CD4-positive, CD25-positive, alpha-beta regulatory T cell (primary cell): Measurements from ENCODE around the gene ZMIZ2. TPM values are rescaled to one million over a fixed set of nuclear protein-coding genes. Genes with fewer than 3 reads are reported as not detected.
A peak's percentile ranks its signal among the peaks of the same experiment; 100 is the strongest.

Experiments used
- ATAC-seq, 2 donors: fragments of 150-1000 bp; cut with Tn5 transposase; one replicate each; pipeline ENCODE4 v1.10.0; 2021; ENCODE audit warnings: low read depth in 2 of 2, moderate number of reproducible peaks in 2 of 2, moderate library complexity in 1 of 2
- DNase-seq, 3 donors: peaks; one replicate each; pipeline versions ENCODE4 v3.0.0 to v3.0.0-alpha.2; 2012 to 2022; ENCODE audit warnings: mixed read lengths in 1 of 3
- H3K27ac ChIP-seq: one replicate; pipeline ENCODE4 v1.7.0; 2013; ENCODE audit warnings: mild to moderate bottlenecking, low read length; ENCODE audit not compliant: insufficient read depth, poor library complexity, severe bottlenecking
- H3K27me3 ChIP-seq: one replicate; pipeline ENCODE4 v1.7.0; 2013; ENCODE audit warnings: low read length; ENCODE audit not compliant: control insufficient read depth, insufficient read depth
- H3K36me3 ChIP-seq: one replicate; pipeline ENCODE4 v1.7.0; 2013; ENCODE audit warnings: mild to moderate bottlenecking, low read length, moderate library complexity; ENCODE audit not compliant: control insufficient read depth, insufficient read depth
- H3K4me1 ChIP-seq: 2 replicates; pipeline ENCODE4 v1.7.0; 2013; ENCODE audit warnings: mild to moderate bottlenecking, low read length; ENCODE audit not compliant: insufficient read depth, control insufficient read depth, poor library complexity, severe bottlenecking
- H3K4me3 ChIP-seq: one replicate; pipeline ENCODE4 v1.7.0; 2013; ENCODE audit warnings: low read depth, mild to moderate bottlenecking, low read length, moderate library complexity
- H3K9me3 ChIP-seq, 2 experiments: 1 replicate in 1 of 2; 2 replicates in 1 of 2; pipeline ENCODE4 v1.7.0; 2013; ENCODE audit warnings: low read length in 2 of 2, mild to moderate bottlenecking in 1 of 2, moderate library complexity in 1 of 2; ENCODE audit not compliant: control insufficient read depth in 2 of 2
- H3K27ac Mint-ChIP-seq, 3 donors: one replicate each; pipeline ENCODE4 v1.8.0; 2020 to 2022; ENCODE audit warnings: mild to moderate bottlenecking in 3 of 3, mixed read lengths in 3 of 3, moderate library complexity in 2 of 3
- H3K27me3 Mint-ChIP-seq: one replicate; pipeline ENCODE4 v1.8.0; 2022; ENCODE audit warnings: mild to moderate bottlenecking, mixed read lengths
- H3K36me3 Mint-ChIP-seq: one replicate; pipeline ENCODE4 v1.8.0; 2020; ENCODE audit warnings: mixed read lengths
- H3K4me1 Mint-ChIP-seq, 4 donors: one replicate each; pipeline ENCODE4 v1.8.0; 2020 to 2022; ENCODE audit warnings: mixed read lengths in 4 of 4, mild to moderate bottlenecking in 1 of 4
- H3K4me3 Mint-ChIP-seq, 4 donors: one replicate each; pipeline ENCODE4 v1.8.0; 2020 to 2022; ENCODE audit warnings: mild to moderate bottlenecking in 4 of 4, mixed read lengths in 4 of 4, moderate library complexity in 3 of 4
- H3K9me3 Mint-ChIP-seq, 7 donors: one replicate each; pipeline ENCODE4 v1.8.0; 2020 to 2022; ENCODE audit warnings: mixed read lengths in 7 of 7, mild to moderate bottlenecking in 3 of 7, moderate library complexity in 2 of 7
- polyA plus RNA-seq, 4 donors: library from polyadenylated mRNA; unstranded; fragments of 300-500 nt; fragmentation: Illumina TruSeq; gene quantifications; one replicate each; pipeline ENCODE4 v1.2.3, GENCODE V29; 2021
- total RNA-seq: library from RNA; stranded (reverse); gene quantifications from one replicate; pipeline ENCODE4 v1.2.3, GENCODE V29; 2022

The ZMIZ2 gene
- total and polyA plus RNA-seq, 5 donors from 2014 or later: 2.9 to 110 (median 4.6) TPM

GRCh38 chr7:44761207-44762161, 12.8 kb downstream of the ZMIZ2 start:
- H3K4me3 Mint-ChIP-seq: no peak overlapping the region
- no peak overlapping the region for H3K27ac ChIP-seq
- H3K36me3 Mint-ChIP-seq: peaks cover 29% of the 10 kb centered on the region
- peaks cover 82% of the 10 kb centered on the region for H3K36me3 ChIP-seq
- H3K27me3 ChIP-seq: no peaks in the 10 kb centered on the region
- peak overlapping the region in 1 of 3 donors; percentile 26 for H3K27ac Mint-ChIP-seq
- H3K4me1 ChIP-seq: no peaks in the 10 kb centered on the region
- H3K4me3 ChIP-seq: no peak overlapping the region
- ATAC-seq (no peak), DNase-seq (no peak)
- no peaks in the 10 kb centered on the region for H3K9me3 ChIP-seq
- no peaks in the 10 kb centered on the region for H3K27me3 Mint-ChIP-seq
- H3K9me3 Mint-ChIP-seq: no peaks in the 10 kb centered on the region
- no peaks in the 10 kb centered on the region for H3K4me1 Mint-ChIP-seq

GRCh38 chr7:44762300-44762699, 13.7 kb downstream of the ZMIZ2 start:
- peaks cover 82% of the 10 kb centered on the region for H3K36me3 ChIP-seq
- Mint-ChIP-seq H3K27me3 (no peaks in the 10 kb centered on the region), H3K4me3 (no peak overlapping the region), H3K4me1 (peaks cover 0 to 2% (median 0%) of the 10 kb centered on the region in 4 donors), H3K36me3 (peaks cover 32% of the 10 kb centered on the region), H3K9me3 (no peaks in the 10 kb centered on the region), H3K27ac (no peak overlapping the region)
- no peaks in the 10 kb centered on the region for H3K9me3 ChIP-seq
- H3K4me3 ChIP-seq: no peak overlapping the region
- no peak for DNase-seq
- no peaks in the 10 kb centered on the region for H3K27me3 ChIP-seq
- peaks cover under 1% of the 10 kb centered on the region for H3K4me1 ChIP-seq
- ATAC-seq: no peak
- H3K27ac ChIP-seq: no peak overlapping the region

GRCh38 chr7:44762726-44763522, 14.3 kb downstream of the ZMIZ2 start:
- Mint-ChIP-seq H3K36me3 (peaks cover 32% of the 10 kb centered on the region), H3K4me3 (no peak overlapping the region), H3K9me3 (no peaks in the 10 kb centered on the region), H3K27ac (no peak overlapping the region), H3K27me3 (no peaks in the 10 kb centered on the region), H3K4me1 (peaks cover 0 to 9% (median 2%) of the 10 kb centered on the region in 4 donors)
- DNase-seq (no peak), ATAC-seq (no peak)
- Histone ChIP-seq H3K4me1 (peaks cover 6% of the 10 kb centered on the region), H3K9me3 (no peaks in the 10 kb centered on the region), H3K4me3 (no peak overlapping the region), H3K27ac (no peak overlapping the region), H3K36me3 (peaks cover 84% of the 10 kb centered on the region), H3K27me3 (no peaks in the 10 kb centered on the region)

- Mint-ChIP-seq H3K36me3 (peaks cover 36% of the 10 kb centered on the region), H3K27ac (peak overlapping the region in 1 of 3 donors; percentile 51), H3K9me3 (no peaks in the 10 kb centered on the region), H3K4me1 (peaks cover 0 to 20% (median 9%) of the 10 kb centered on the region in 4 donors), H3K27me3 (no peaks in the 10 kb centered on the region), H3K4me3 (no peak overlapping the region)
- Histone ChIP-seq H3K9me3 (no peaks in the 10 kb centered on the region), H3K27ac (no peak overlapping the region), H3K4me3 (no peak overlapping the region), H3K4me1 (peaks cover 18% of the 10 kb centered on the region), H3K27me3 (no peaks in the 10 kb centered on the region), H3K36me3 (peaks cover 80% of the 10 kb centered on the region)
- ATAC-seq: no peak
- no peak for DNase-seq
Measured at GRCh38 chr7:44764081-44764480, 15.4 kb downstream of the ZMIZ2 start.

GRCh38 chr7:44764665-44765578, 16.3 kb downstream of the ZMIZ2 start:
- DNase-seq (no peak), ATAC-seq (no peak)
- Mint-ChIP-seq H3K9me3 (no peaks in the 10 kb centered on the region), H3K27me3 (no peaks in the 10 kb centered on the region), H3K36me3 (peaks cover 36% of the 10 kb centered on the region), H3K4me3 (no peak overlapping the region), H3K27ac (peak overlapping the region in 1 of 3 donors; percentile 12), H3K4me1 (peaks cover 0 to 29% (median 14%) of the 10 kb centered on the region in 4 donors)
- Histone ChIP-seq H3K27ac (no peak overlapping the region), H3K27me3 (no peaks in the 10 kb centered on the region), H3K4me3 (no peak overlapping the region), H3K36me3 (peaks cover 71% of the 10 kb centered on the region), H3K9me3 (no peaks in the 10 kb centered on the region), H3K4me1 (peaks cover 26% of the 10 kb centered on the region)

- Mint-ChIP-seq H3K27ac (peak overlapping the region in 1 of 3 donors; percentile 43), H3K27me3 (no peaks in the 10 kb centered on the region), H3K36me3 (peaks cover 31% of the 10 kb centered on the region), H3K4me3 (no peak overlapping the region), H3K4me1 (peaks cover 0 to 37% (median 20%) of the 10 kb centered on the region in 4 donors), H3K9me3 (no peaks in the 10 kb centered on the region)
- Histone ChIP-seq H3K27me3 (no peaks in the 10 kb centered on the region), H3K27ac (no peak overlapping the region), H3K4me3 (no peak overlapping the region), H3K9me3 (no peaks in the 10 kb centered on the region), H3K36me3 (peaks cover 63% of the 10 kb centered on the region), H3K4me1 (peaks cover 34% of the 10 kb centered on the region)
- ATAC-seq (no peak), DNase-seq (no peak)
Measured at GRCh38 chr7:44765579-44766415, 17.1 kb downstream of the ZMIZ2 start.
